Stomach (tissue), 4 donors: ENCODE results near the gene ACMSD.

Source experiments
- POLR2A ChIP-seq, 4 donors: fragments of 450-650 bp; IDR thresholded peaks; one replicate each; pipeline ENCODE4 v1.6.1; 2016; ENCODE audit warnings: antibody characterized with exemption in 4 of 4, control low read depth in 2 of 4, mild to moderate bottlenecking in 1 of 4, moderate library complexity in 1 of 4
- POLR2AphosphoS5 ChIP-seq, 3 donors: sonication (generic); formaldehyde crosslinking; IDR thresholded peaks; one replicate each; pipeline ENCODE4 v1.6.1; 2016; ENCODE audit warnings: antibody characterized with exemption in 3 of 3
- TF ChIP-seq, protein P1 (sequence below), 7 experiments: fragments of 450-650 bp in 4 of 7; fragments of 200-600 bp in 3 of 7; sonication (generic) in 3 of 7; IDR thresholded peaks; one replicate each; pipeline ENCODE4 v1.5.1; 2016 to 2019; ENCODE audit warnings: antibody characterized with exemption in 7 of 7, control low read depth in 2 of 7, mild to moderate bottlenecking in 1 of 7

DNA sequence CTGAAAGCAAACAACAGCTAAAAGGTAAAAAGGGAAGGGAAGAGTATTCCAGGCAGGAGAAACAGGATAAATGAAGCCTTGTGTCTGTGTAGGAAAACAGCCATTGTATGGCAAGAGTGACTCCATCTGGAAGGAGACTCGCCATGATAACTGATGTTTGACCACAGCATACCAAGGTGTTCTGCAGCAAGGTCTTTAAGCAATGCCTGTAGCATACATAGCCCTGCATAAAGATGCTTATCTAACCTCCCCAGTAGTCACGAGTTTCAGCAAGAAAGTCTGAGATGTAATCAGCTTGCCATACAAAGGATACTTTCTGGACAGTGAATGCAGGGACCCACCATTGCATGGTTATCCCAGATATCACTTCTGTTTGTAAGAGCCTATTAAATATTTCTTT lies 68.3 kb downstream of the ACMSD start:
- TF ChIP-seq, protein P1, sequence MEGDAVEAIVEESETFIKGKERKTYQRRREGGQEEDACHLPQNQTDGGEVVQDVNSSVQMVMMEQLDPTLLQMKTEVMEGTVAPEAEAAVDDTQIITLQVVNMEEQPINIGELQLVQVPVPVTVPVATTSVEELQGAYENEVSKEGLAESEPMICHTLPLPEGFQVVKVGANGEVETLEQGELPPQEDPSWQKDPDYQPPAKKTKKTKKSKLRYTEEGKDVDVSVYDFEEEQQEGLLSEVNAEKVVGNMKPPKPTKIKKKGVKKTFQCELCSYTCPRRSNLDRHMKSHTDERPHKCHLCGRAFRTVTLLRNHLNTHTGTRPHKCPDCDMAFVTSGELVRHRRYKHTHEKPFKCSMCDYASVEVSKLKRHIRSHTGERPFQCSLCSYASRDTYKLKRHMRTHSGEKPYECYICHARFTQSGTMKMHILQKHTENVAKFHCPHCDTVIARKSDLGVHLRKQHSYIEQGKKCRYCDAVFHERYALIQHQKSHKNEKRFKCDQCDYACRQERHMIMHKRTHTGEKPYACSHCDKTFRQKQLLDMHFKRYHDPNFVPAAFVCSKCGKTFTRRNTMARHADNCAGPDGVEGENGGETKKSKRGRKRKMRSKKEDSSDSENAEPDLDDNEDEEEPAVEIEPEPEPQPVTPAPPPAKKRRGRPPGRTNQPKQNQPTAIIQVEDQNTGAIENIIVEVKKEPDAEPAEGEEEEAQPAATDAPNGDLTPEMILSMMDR (IDR thresholded peaks at IDR 0.05), result no peak
- TF ChIP-seq POLR2AphosphoS5 (IDR thresholded peaks at IDR 0.05) (no peak), POLR2A (IDR thresholded peaks at IDR 0.05) (no peak)
